Lung (tissue), 16 donors: ENCODE measurements around the gene NTHL1. TPM values are rescaled to one million over a fixed set of nuclear protein-coding genes. Genes with fewer than 3 reads are reported as not detected.

Source experiments
- ATAC-seq: fragments of 200-7000 bp; cut with Tn5 transposase; one replicate; pipeline ENCODE4 v1.9.1; 2020; ENCODE audit warnings: moderate number of reproducible peaks; ENCODE audit not compliant: insufficient read depth, low FRiP score
- DNase-seq, 3 donors: peaks; one replicate each; pipeline ENCODE4 v3.0.0-alpha.2; 2013 to 2017
- H3K27ac ChIP-seq, 2 donors: one replicate each; pipeline ENCODE4 v1.5.1; 2013; ENCODE audit warnings: mild to moderate bottlenecking in 2 of 2, moderate library complexity in 2 of 2, control low read depth in 1 of 2, inconsistent platforms in 1 of 2, low read depth in 1 of 2, low read length in 1 of 2
- H3K27me3 ChIP-seq, 3 donors: one replicate each; pipeline ENCODE4 v1.5.1; 2013; ENCODE audit warnings: low read length in 2 of 3; ENCODE audit not compliant: control insufficient read depth in 3 of 3, insufficient read depth in 3 of 3
- H3K36me3 ChIP-seq, 4 donors: one replicate each; pipeline ENCODE4 v1.5.1; 2013; ENCODE audit warnings: low read length in 4 of 4, mild to moderate bottlenecking in 1 of 4, moderate library complexity in 1 of 4; ENCODE audit not compliant: control insufficient read depth in 4 of 4, insufficient read depth in 4 of 4
- H3K4me1 ChIP-seq, 5 donors: one replicate each; pipeline ENCODE4 v1.5.1; 2013; ENCODE audit warnings: low read length in 5 of 5, mild to moderate bottlenecking in 2 of 5, moderate library complexity in 1 of 5; ENCODE audit not compliant: control insufficient read depth in 5 of 5, insufficient read depth in 5 of 5
- H3K4me3 ChIP-seq: one replicate; pipeline ENCODE4 v1.5.1; 2013; ENCODE audit warnings: mild to moderate bottlenecking, control low read depth, moderate library complexity
- H3K9ac ChIP-seq, 2 donors: one replicate each; pipeline ENCODE4 v1.5.1; 2013; ENCODE audit warnings: low read length in 2 of 2, control low read depth in 1 of 2; ENCODE audit not compliant: insufficient read depth in 1 of 2
- H3K9me3 ChIP-seq, 4 donors: one replicate each; pipeline ENCODE4 v1.5.1; 2013; ENCODE audit warnings: low read length in 3 of 4, mild to moderate bottlenecking in 1 of 4, moderate library complexity in 1 of 4; ENCODE audit not compliant: control insufficient read depth in 4 of 4, insufficient read depth in 3 of 4
- CTCF ChIP-seq: IDR thresholded peaks from 2 replicates; pipeline ENCODE4 v1.5.1; 2012; ENCODE audit warnings: mild to moderate bottlenecking; ENCODE audit errors: control extremely low read depth, extremely low read depth
- WGBS, 2 donors: extraction: QIAGEN DNeasy Blood & Tissue Kit; methylation state at CpG; one replicate each; pipeline ENCODE4 v1.1.7; 2013; 5-methylcytosine and 5-hydroxymethylcytosine counted together
- long read RNA-seq, 5 donors: transcript quantifications; one replicate each; lab custom pipeline, GENCODE V29; 2026
- polyA plus RNA-seq, 2 donors: library from polyadenylated mRNA; stranded (reverse); fragments of 200-250 nt; gene quantifications; one replicate each; pipeline ENCODE4 v1.2.1, GENCODE V29; 2013
- total RNA-seq, 2 donors: library from RNA; depleted of rRNA in 1 of 2; stranded (reverse); fragments of >200 nt in 1 of 2; gene quantifications; one replicate each; pipeline ENCODE4 v1.2.1, GENCODE V29; 2014 to 2021
- donor health status: control.
- donor health status: control.
- donor health status: Bipolar disorder and iron deficiency.
- donor health status: healthy.
- donor health status: DM: yes; HTN: yes; CAD: no.

Gene NTHL1
- total RNA-seq = 10 to 100 TPM; 19.3 to 37.8 TPM
- 10 to 100 TPM; 20.4 to 43.5 TPM for polyA plus RNA-seq
- long read RNA-seq, donor 1, transcript NTHL1-201 (6 exons, 1,067 nt) = major isoform, 7 of 15 reads
- long read RNA-seq, donor 1, partial matches to known transcripts = 0 of 15 reads
- long read RNA-seq, donor 1, other reads (novel, unspliced or antisense) = 0 of 15 reads
- long read RNA-seq, donor 2, transcript NTHL1-201 (6 exons, 1,067 nt) = major isoform, 8 of 13 reads
- long read RNA-seq, donor 2, partial matches to known transcripts = 0 of 13 reads
- long read RNA-seq, donor 2, other reads (novel, unspliced or antisense) = 0 of 13 reads
- long read RNA-seq, donor 3, transcript NTHL1-201 (6 exons, 1,067 nt) = major isoform, 5 of 11 reads
- long read RNA-seq, donor 3, partial matches to known transcripts = 0 of 11 reads
- long read RNA-seq, donor 3, other reads (novel, unspliced or antisense) = 0 of 11 reads
- long read RNA-seq, donor 4, transcript NTHL1-201 (6 exons, 1,067 nt) = major isoform, 13 of 19 reads
- long read RNA-seq, donor 4, partial matches to known transcripts = 0 of 19 reads
- long read RNA-seq, donor 4, other reads (novel, unspliced or antisense) = 0 of 19 reads
- long read RNA-seq, donor 5, transcript NTHL1-201 (6 exons, 1,067 nt) = major isoform, 14 of 89 reads
- long read RNA-seq, donor 5, partial matches to known transcripts = 67 of 89 reads
- long read RNA-seq, donor 5, other reads (novel, unspliced or antisense) = 0 of 89 reads

GRCh38 chr16:2047330-2048115 is at the start of gene NTHL1, which contains the start of gene TSC2:
NTHL1 (minus strand) TSS chr16:2047834; CDS start chr16:2047823, 11 bp downstream.
TSC2 (plus strand) TSS chr16:2047985; CDS start chr16:2048616, 631 bp downstream.
- Histone ChIP-seq H3K27ac (peak within 1 kb of the TSS; percentile 71 to 88), H3K27me3 (no peaks in the 10 kb centered on the region), H3K9me3 (no peaks in the 10 kb centered on the region), H3K36me3 (peaks cover 0 to 12% (median 8%) of the 10 kb centered on the region in 4 donors), H3K4me3 (peak within 1 kb of the TSS; percentile 89), H3K4me1 (peaks cover 5 to 34% (median 20%) of the 10 kb centered on the region in 5 donors), H3K9ac (peak within 1 kb of the TSS; percentile 48 to 77)
- WGBS, 2 donors = 0% methylated on average over 63 to 81 of the region's 81 CpGs
- peak; percentile 48 for TF ChIP-seq CTCF
- ATAC-seq (peak; percentile 94), DNase-seq (peak; percentile 97 to 98 (median 97))

GRCh38 chr16:2096853-2097595 is 49.4 kb upstream of the NTHL1 start:
- no peak for TF ChIP-seq CTCF
- WGBS, 2 donors = 88 to 89% methylated on average over 23 to 25 of the region's 25 CpGs
- Histone ChIP-seq H3K27me3 (no peaks in the 10 kb centered on the region), H3K9ac (no peak overlapping the region), H3K4me1 (peaks cover 0 to 1% (median 0%) of the 10 kb centered on the region in 5 donors), H3K27ac (no peak overlapping the region), H3K4me3 (no peak overlapping the region), H3K9me3 (peaks cover 0 to 3% (median 0%) of the 10 kb centered on the region in 4 donors), H3K36me3 (peaks cover 8 to 56% (median 20%) of the 10 kb centered on the region in 4 donors)
- ATAC-seq = no peak
- no peak for DNase-seq

- DNase-seq = no peak
These were observed 48.4 kb upstream of the NTHL1 start for GRCh38 chr16:2095918-2096582.

More at GRCh38 chr16:2095918-2096582, 48.4 kb upstream of the NTHL1 start:
- 96 to 98% methylated on average over 23 of the region's 23 CpGs for WGBS, 2 donors
- H3K27ac ChIP-seq = no peak overlapping the region
- no peak for ATAC-seq
- peaks cover 0 to 3% (median 0%) of the 10 kb centered on the region in 4 donors for H3K9me3 ChIP-seq
- H3K4me1 ChIP-seq = peaks cover 0 to 8% (median 3%) of the 10 kb centered on the region in 5 donors
- H3K27me3 ChIP-seq = no peaks in the 10 kb centered on the region
- H3K4me3 ChIP-seq = no peak overlapping the region
- H3K9ac ChIP-seq = no peak overlapping the region
- H3K36me3 ChIP-seq = peaks cover 8 to 60% (median 23%) of the 10 kb centered on the region in 4 donors
- TF ChIP-seq CTCF = no peak
